GM21526 (cell line): ENCODE measurements around the gene KIF25.

Source experiments
- ATAC-seq: cut with Tn5 transposase; IDR thresholded peaks from one replicate; pipeline ENCODE4 v1.9.1; 2021; ENCODE audit warnings: moderate library complexity; ENCODE audit not compliant: unreplicated experiment, low FRiP score

Gene KIF25

GRCh38 chr6:167997642-167998041 is at the start of gene KIF25:
Gene KIF25, plus strand, starts transcription at chr6:167997671. Its CDS starts 31,915 bp downstream, at chr6:168029586.
- ATAC-seq, result no peak

- ATAC-seq, result no peak
These were observed 49.8 kb upstream of the KIF25 start for GRCh38 chr6:167947716-167948115.

- no peak for ATAC-seq
These were observed 48.8 kb upstream of the KIF25 start for GRCh38 chr6:167948716-167949115.

- no peak for ATAC-seq
These were observed 48.3 kb upstream of the KIF25 start for GRCh38 chr6:167949121-167949684.

GRCh38 chr6:167951781-167952511 is 45.5 kb upstream of the KIF25 start:
- no peak for ATAC-seq

GRCh38 chr6:167952512-167952859 is 45.0 kb upstream of the KIF25 start:
- no peak for ATAC-seq

- no peak for ATAC-seq
These were observed 43.9 kb upstream of the KIF25 start for GRCh38 chr6:167953551-167953950.

- ATAC-seq, result no peak
These were observed 43.3 kb upstream of the KIF25 start for GRCh38 chr6:167954151-167954550.

- ATAC-seq, result no peak
These were observed 41.0 kb upstream of the KIF25 start for GRCh38 chr6:167956491-167956890.

GRCh38 chr6:167956983-167957492 is 40.4 kb upstream of the KIF25 start:
- ATAC-seq, result no peak

GRCh38 chr6:167957626-167958025 is 39.8 kb upstream of the KIF25 start:
- ATAC-seq, result no peak

- ATAC-seq, result no peak
These were observed 36.9 kb upstream of the KIF25 start for GRCh38 chr6:167960579-167960978.

- no peak for ATAC-seq
These were observed 34.8 kb upstream of the KIF25 start for GRCh38 chr6:167962711-167963110.

- ATAC-seq, result no peak
These were observed 33.8 kb upstream of the KIF25 start for GRCh38 chr6:167963589-167964057.

GRCh38 chr6:167965592-167966539 is 31.6 kb upstream of the KIF25 start:
- ATAC-seq, result no peak

GRCh38 chr6:167966540-167966905 is 30.9 kb upstream of the KIF25 start:
- ATAC-seq, result no peak

GRCh38 chr6:167968091-167968490 is 29.4 kb upstream of the KIF25 start:
- no peak for ATAC-seq

GRCh38 chr6:167970230-167970629 is 27.2 kb upstream of the KIF25 start:
- no peak for ATAC-seq

- ATAC-seq, result no peak
These were observed 25.3 kb upstream of the KIF25 start for GRCh38 chr6:167972193-167972592.

- no peak for ATAC-seq
These were observed 24.2 kb upstream of the KIF25 start for GRCh38 chr6:167973148-167973885.
